D721Med (cell line): Measurements from ENCODE around the gene POTEG.
"Not testable (repeated sequence)": the region's sequence is repeated elsewhere in the genome, so short reads cannot be mapped to it uniquely, and the experiment has no call there.

Experiments used
- DNase-seq: peaks from one replicate; pipeline ENCODE4 v3.0.0; 2011; ENCODE audit warnings: low spot score; ENCODE audit not compliant: insufficient read length
- FAIRE-seq: peaks from 2 replicates; lab custom pipeline; 2011; peaks lifted over from hg19 to GRCh38; lab: Jason Lieb, UNC

Gene POTEG

DNA sequence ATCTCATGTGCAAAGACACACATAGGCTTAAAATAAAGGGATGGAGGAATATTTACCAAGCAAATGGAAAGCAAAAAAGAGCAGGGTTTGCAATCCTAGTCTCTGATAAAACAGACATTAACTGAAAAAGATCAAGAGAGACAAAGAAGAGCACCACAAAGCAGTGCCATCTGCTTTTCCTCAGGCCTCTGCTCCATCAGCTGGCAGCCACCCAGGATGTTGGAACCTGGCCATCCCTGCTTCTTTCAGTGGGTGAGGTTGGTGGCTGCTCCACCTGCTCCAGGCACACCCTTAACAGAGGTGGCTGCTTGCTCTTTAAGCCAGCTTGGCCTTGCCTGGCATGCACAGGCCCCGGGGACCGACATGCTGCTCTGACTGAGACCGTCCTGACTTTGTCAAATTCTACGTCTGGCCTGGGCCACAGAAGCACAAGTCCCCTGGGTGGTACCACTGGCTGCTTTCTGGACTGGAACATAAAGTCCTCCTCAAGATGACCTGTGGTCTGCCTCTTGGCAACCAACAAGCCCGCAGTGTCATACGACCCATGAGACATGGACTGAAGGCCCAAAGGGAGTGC, 51.0 kb downstream of the POTEG start:
- FAIRE-seq, DNase-seq: not testable (repeated sequence)

DNA sequence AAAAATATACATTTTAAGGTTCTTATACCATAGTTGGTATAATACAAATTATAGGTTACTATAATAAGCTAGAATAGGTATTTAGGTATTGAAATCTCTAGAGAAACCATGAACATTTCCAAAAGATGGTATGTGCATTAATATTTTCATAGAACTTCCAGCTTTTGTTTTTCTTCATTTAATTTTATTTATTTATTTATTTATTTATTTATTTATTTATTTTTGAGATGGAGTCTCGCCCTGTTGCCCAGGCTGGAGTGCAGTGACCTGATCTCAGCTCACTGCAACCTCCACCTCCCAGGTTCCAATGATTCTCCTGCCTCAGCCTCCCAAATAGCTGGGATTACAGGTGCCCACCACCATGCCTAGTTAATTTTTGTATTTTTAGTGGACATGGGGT, 54.0 kb downstream of the POTEG start:
- not testable (repeated sequence) for DNase-seq, FAIRE-seq

DNA sequence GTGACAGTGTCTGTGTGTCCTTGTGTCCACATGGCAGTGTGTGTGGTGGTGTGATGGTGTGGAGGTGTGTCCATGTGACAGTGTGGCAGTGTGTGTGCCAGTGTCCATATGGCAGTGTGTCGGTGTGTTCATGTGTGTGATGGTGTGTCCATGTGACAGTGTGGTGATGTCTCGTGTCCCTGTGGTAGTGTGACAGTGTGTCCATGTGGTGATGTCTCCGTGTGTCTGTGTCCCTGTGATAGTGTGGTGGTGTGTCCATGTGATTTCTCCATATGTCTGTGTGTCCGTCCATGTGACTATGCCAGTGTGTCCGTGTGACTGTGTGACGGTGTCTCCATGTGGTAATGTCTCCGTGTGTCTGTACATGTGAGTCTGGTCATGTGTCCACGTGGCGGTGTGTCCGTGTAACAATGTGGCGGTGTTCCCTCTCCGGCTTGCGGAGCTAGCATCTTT, 59.7 kb downstream of the POTEG start:
- FAIRE-seq = not testable (repeated sequence)

DNA sequence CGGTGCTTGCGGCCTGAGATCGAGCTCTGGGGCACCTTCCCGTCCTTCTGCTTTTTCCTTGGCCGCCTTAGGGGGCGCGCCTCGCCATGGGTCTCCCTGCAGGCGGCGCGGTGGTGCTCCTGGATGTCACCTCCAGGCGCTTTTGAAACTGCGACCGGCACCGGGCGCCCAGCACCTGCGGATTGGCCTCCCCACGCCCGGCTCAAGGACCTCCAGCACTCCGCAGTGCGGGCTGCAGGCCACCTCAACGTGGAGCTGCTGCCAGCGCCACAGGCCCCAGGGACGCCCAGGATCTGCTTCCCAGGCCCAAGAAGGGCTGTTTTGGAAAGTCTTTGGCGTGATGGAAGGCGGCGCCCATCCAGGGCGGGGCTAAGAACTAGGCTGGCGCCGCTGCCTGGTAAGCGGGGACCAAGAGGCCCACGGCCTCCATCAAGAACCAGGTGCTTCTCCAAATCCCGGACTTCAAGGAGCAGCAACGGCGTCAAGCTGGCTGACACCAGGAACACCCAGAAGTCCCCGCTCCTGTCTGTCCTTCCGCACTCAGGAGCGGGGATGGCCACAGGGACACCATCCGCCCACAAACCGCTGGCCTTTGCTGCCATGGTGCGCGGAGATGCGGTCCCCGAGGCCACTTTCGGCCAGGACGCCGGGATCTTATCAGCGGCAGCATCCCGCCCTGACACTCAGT, 61.2 kb downstream of the POTEG start:
- not testable (repeated sequence) for DNase-seq, FAIRE-seq

More for the DNA sequence above, 59.7 kb downstream of the POTEG start:
- DNase-seq = not testable (repeated sequence)

DNA sequence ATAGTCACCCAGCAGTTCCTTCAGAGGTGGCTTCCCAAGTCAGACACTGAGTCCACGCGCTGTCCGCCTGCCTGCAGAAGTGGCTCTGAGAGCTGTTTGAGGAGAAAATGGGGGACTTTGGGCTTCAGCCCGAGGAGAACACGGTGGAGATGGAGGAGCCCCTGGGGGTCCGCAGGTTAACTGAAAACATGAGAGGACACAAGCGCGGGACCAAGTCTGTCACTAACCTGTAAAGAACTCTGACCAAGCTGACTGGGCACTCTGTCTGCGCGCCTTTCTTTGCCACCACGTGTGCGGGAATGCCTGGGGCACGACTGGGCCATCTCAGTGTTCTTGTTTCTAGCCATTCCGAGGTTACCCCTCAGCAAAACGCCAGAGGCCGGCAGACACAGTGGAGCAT, 62.4 kb downstream of the POTEG start:
- DNase-seq, FAIRE-seq: not testable (repeated sequence)

DNA sequence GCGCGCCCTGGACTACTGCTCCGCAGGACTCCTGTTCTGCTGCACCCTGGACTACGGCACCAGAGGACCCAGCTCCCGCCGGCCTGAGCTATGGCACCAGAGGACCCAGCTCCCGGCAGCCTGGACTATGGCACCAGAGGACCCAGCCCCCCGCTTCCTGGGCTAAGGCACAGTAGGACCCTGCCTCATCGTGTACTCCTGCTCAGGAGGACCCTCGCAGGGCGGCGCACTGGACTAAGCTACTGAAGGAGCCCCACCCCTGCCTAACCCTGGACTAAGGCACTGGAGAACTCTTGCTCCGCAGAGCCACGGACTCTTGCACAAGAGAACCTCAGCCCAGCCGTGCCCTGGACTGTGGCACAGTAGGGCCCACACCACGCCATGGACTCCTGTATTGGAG, 71.3 kb downstream of the POTEG start:
- FAIRE-seq, DNase-seq: not testable (repeated sequence)

DNA sequence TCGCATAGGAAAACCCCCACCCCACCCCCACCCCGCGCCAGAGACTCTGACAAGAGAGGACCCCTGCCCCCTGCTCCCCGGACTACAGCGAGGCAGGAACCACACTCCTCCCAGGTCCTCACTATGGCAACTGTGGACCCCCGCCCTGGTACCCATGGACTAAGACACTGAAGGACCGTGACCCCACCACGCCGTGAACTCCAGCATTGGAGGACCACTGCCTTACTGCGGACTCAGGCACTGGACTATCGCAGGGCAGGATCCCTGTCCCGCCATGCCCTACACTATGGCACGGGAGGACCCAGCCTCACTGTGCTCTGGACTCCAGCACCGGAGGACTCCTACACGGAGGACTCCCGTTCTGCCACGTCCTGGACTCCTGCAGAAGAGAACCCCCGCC, 71.8 kb downstream of the POTEG start:
- not testable (repeated sequence) for DNase-seq, FAIRE-seq

DNA sequence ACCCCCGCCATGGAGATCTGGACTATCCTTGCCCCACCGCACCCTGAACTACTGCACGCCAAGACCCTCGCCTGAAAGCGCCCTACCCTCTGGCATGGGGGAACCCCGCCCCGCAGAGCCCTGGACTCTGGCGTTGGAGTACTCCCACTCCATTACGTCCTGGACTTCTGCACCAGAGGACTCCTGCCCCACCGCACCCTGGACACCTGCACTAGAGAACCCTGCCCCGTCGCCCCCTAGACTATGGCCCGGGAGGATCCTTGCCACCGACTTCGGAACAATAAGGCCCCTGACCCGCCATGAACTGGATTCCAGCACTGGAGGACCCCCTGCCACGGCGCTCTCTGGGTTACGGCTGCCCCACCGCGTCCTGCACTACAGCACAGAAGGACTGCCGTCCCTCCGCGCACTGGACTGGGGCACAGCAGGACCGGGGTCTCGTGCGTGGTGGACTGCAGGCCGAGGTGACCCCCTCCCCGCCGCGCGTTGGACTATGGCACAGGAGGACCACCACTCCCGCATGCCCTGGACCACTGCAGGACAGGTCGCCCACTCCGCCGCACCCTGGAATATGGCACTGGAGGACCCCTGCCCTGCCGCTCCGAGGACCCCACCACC, 72.4 kb downstream of the POTEG start:
- not testable (repeated sequence) for DNase-seq, FAIRE-seq

DNA sequence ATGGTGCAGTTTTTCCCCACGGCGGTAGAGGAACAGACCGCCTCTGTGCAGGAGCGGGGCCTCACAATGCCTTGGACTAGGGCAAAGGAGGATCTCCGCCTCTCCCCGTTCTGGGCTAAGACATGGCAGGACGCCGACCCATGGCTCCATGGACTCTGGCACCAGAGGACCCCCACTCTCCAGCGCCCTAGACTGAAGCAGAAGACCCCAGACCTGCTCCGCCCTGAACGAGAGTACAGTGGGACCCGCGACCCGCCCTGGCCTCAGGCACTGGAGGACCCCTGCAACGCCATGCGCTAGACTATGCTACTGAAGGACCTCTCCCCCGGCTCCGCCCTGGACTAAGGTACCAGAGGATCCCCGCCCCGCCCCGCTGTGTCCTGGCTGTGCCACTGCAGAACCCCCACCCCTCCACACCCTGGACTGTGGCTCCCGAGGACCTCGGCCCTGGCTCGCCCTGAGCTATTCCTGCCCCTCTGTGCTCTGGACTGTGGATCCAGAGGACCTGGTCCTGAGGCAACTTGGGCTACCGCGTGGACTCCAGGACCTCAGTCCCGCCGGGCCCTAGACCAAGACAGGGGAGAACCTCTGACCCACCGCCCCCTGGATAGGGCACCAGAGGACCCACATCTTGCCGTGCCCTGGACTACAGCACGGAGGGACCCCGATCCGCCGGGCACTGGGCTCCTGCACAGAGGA, 73.1 kb downstream of the POTEG start:
- not testable (repeated sequence) for FAIRE-seq, DNase-seq
